ENCODE data around the gene VENTX. TPM values are rescaled to one million over a fixed set of nuclear protein-coding genes. Genes with fewer than 3 reads are reported as not detected.
"Not testable (repeated sequence)": the region's sequence is repeated elsewhere in the genome, so short reads cannot be mapped to it uniquely, and the experiment has no call there.

Gene VENTX
- total and polyA plus RNA-seq, 8 donors, result 0.15 to 3.2 (median 0.51) TPM; not detected in 2

- intact Hi-C loops (cut with DNase I; ENCODE audit: low total_unique reads), result no loop called here
- no peak overlapping the region for H3K27ac ChIP-seq
Measured at GRCh38 chr10:133217800-133218589, 19.7 kb upstream of the VENTX start.

GRCh38 chr10:133218891-133219290 lies 18.8 kb upstream of the VENTX start:
- no peaks in the 10 kb centered on the region for H3K9me3 ChIP-seq
- DNase-seq, result no peak
- no peak overlapping the region for H3K4me3 ChIP-seq
- no peaks in the 10 kb centered on the region for H3K36me3 ChIP-seq
- TF ChIP-seq CTCF (IDR thresholded peaks at IDR 0.05) (no peak), EP300 (IDR thresholded peaks at IDR 0.05) (no peak), POLR2A (IDR thresholded peaks at IDR 0.05) (no peak), POLR2AphosphoS5 (IDR thresholded peaks at IDR 0.05) (no peak)
- H3K27me3 ChIP-seq, result peaks cover 2 to 62% (median 25%) of the 10 kb centered on the region in 3 donors
- no peak overlapping the region for H3K27ac ChIP-seq
- intact Hi-C loops (cut with DNase I; ENCODE audit: low total_unique reads), result no loop called here
- H3K4me1 ChIP-seq, result no peaks in the 10 kb centered on the region
- 47 to 66% (median 55%) methylated on average over 13 to 20 of the region's 20 CpGs for WGBS, 5 donors

More at GRCh38 chr10:133217800-133218589, 19.7 kb upstream of the VENTX start:
- Histone ChIP-seq H3K9me3 (no peaks in the 10 kb centered on the region), H3K27me3 (peaks cover 2 to 68% (median 25%) of the 10 kb centered on the region in 3 donors), H3K4me1 (no peaks in the 10 kb centered on the region), H3K4me3 (no peak overlapping the region), H3K36me3 (no peaks in the 10 kb centered on the region)
- TF ChIP-seq CTCF (IDR thresholded peaks at IDR 0.05), result no peak
- no peak for TF ChIP-seq EP300 (IDR thresholded peaks at IDR 0.05)
- TF ChIP-seq POLR2AphosphoS5 (IDR thresholded peaks at IDR 0.05), result no peak
- no peak for TF ChIP-seq POLR2A (IDR thresholded peaks at IDR 0.05)
- DNase-seq, result no peak
- WGBS, 5 donors, result 78 to 85% (median 79%) methylated on average over 24 to 25 of the region's 25 CpGs

DNA sequence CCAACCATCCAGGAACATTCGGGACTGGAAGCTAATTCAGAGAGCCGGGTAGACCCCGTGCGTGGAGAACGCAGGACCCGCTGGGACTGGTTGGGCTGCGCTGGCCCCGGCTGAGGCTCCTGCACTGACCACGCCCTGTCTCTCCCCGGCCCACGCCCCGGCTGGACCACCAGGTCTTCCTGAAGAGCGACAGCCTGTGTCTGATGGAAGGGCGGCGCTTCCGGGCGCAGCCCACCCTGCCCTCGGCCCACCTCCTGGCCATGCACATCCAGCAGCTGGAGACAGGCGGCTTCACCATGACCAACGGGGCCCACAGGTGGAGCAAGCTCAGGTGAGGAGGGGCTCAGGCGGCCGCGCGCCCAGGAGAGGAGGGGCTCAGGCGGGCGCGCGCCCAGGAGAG lies 17.9 kb upstream of the VENTX start:
- Histone ChIP-seq H3K27me3 (peaks cover 2 to 62% (median 25%) of the 10 kb centered on the region in 3 donors), H3K27ac (no peak overlapping the region), H3K4me3 (no peak overlapping the region), H3K36me3 (no peaks in the 10 kb centered on the region), H3K9me3 (no peaks in the 10 kb centered on the region), H3K4me1 (no peaks in the 10 kb centered on the region)
- TF ChIP-seq EP300 (IDR thresholded peaks at IDR 0.05) (no peak), POLR2A (IDR thresholded peaks at IDR 0.05) (no peak), POLR2AphosphoS5 (IDR thresholded peaks at IDR 0.05) (no peak), CTCF (IDR thresholded peaks at IDR 0.05) (no peak)
- intact Hi-C loops (cut with DNase I; ENCODE audit: low total_unique reads), result no loop called here
- no peak for DNase-seq
- 7 to 34% (median 15%) methylated on average over 8 to 28 of the region's 28 CpGs for WGBS, 5 donors

DNA sequence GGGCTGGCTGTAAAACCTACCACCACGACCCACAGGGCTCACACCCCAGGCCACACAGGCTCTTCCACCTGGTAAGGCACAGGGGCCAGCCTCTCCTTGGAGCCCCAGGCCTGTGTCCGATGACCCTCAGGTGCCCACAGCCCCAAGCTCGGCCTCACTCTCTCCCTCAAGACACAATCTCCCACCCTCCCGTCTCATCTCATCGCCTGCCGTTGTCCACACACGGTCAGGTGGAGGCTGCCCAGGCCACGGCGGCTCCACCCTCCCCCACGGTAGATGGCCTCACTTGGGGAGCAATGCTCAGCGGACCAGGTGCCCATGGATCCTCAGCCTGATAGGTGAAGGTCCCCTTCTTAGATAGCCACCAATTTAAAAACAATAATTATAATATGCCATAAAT lies 16.3 kb upstream of the VENTX start:
- 89 to 91% (median 90%) methylated on average over 10 to 11 of the region's 11 CpGs for WGBS, 5 donors
- H3K4me1 ChIP-seq, result no peaks in the 10 kb centered on the region
- H3K9me3 ChIP-seq, result no peaks in the 10 kb centered on the region
- intact Hi-C loops (cut with DNase I; ENCODE audit: low total_unique reads), result no loop called here
- no peaks in the 10 kb centered on the region for H3K36me3 ChIP-seq
- no peak overlapping the region for H3K27ac ChIP-seq
- DNase-seq, result no peak
- TF ChIP-seq EP300 (IDR thresholded peaks at IDR 0.05) (no peak), POLR2AphosphoS5 (IDR thresholded peaks at IDR 0.05) (no peak), CTCF (IDR thresholded peaks at IDR 0.05) (no peak), POLR2A (IDR thresholded peaks at IDR 0.05) (no peak)
- no peak overlapping the region for H3K4me3 ChIP-seq
- H3K27me3 ChIP-seq, result peaks cover 2 to 69% (median 28%) of the 10 kb centered on the region in 3 donors

DNA sequence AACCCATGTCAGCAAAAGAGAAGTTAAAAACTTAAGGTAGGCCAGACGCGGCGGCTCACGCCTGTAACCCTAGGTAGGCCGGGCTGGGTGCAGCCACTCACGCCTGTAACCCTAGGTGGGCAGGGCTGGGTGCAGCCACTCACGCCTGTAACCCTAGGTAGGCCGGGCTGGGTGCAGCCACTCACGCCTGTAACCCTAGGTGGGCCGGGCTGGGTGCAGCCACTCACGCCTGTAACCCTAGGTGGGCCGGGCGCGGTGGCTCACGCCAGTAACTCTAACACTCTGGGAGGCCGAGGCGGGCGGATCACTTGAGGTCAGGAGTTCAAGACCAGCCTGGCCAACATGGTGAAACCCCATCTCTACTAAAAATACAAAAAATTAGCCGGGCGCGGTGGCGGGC lies 15.9 kb upstream of the VENTX start:
- H3K36me3 ChIP-seq; DNase-seq; intact Hi-C loops (cut with DNase I; ENCODE audit: low total_unique reads); H3K27ac ChIP-seq; H3K4me1 ChIP-seq; H3K4me3 ChIP-seq; H3K9me3 ChIP-seq: not testable (repeated sequence)
- H3K27me3 ChIP-seq, result peaks cover 2 to 70% (median 32%) of the 10 kb centered on the region in 3 donors
- 84 to 88% (median 88%) methylated on average over 15 to 18 of the region's 22 CpGs for WGBS, 5 donors
